Activated CD4-positive, alpha-beta memory T cell treated with anti-CD3 and anti-CD28 coated beads, Interleukin-2, amount 10 ng/mL, durations not matched to agents 7 days and 5 days (primary cell): ENCODE measurements around the gene ITGB4. TPM values are rescaled to one million over a fixed set of nuclear protein-coding genes. Genes with fewer than 3 reads are reported as not detected.
"Not testable (repeated sequence)": the region's sequence is repeated elsewhere in the genome, so short reads cannot be mapped to it uniquely, and the experiment has no call there.

Experiments used
- CTCF ChIA-PET: fragments of 350-600 bp; sonication (Branson Sonifier 250); formaldehyde crosslinking; loops from one replicate; lab custom pipeline; 2021; ENCODE audit warnings: antibody characterized with exemption, inconsistent platforms; lab: Charles Lee
- POLR2A ChIA-PET: fragments of 350-600 bp; sonication (Branson Sonifier 250); formaldehyde crosslinking; loops from one replicate; lab custom pipeline; 2021; ENCODE audit warnings: antibody characterized with exemption; lab: Charles Lee
- DNase-seq: peaks from one replicate; pipeline ENCODE4 v3.0.0-alpha.2; 2020
- H3K27ac Mint-ChIP-seq: one replicate; pipeline ENCODE4 v1.8.0; 2021; ENCODE audit warnings: mild to moderate bottlenecking, mixed read lengths
- H3K27me3 Mint-ChIP-seq: one replicate; pipeline ENCODE4 v1.8.0; 2021; ENCODE audit warnings: mixed read lengths
- H3K36me3 Mint-ChIP-seq: one replicate; pipeline ENCODE4 v1.8.0; 2021; ENCODE audit warnings: low read depth, mixed read lengths
- H3K4me1 Mint-ChIP-seq: one replicate; pipeline ENCODE4 v1.8.0; 2021; ENCODE audit warnings: mixed read lengths
- H3K4me3 Mint-ChIP-seq: one replicate; pipeline ENCODE4 v1.8.0; 2021; ENCODE audit warnings: mild to moderate bottlenecking, mixed read lengths
- H3K9me3 Mint-ChIP-seq: one replicate; pipeline ENCODE4 v1.8.0; 2021; ENCODE audit warnings: mixed read lengths
- total RNA-seq, 2 experiments: library from RNA; stranded (reverse); gene quantifications; one replicate each; pipeline ENCODE4 v1.2.3, GENCODE V29; 2021

The ITGB4 gene
- total RNA-seq, 2 experiments from 2014 or later = 0.43 to 0.68 TPM

GRCh38 chr17:75773121-75773807 is 52.0 kb downstream of the ITGB4 start:
- DNase-seq = no peak
- Mint-ChIP-seq H3K9me3 (no peaks in the 10 kb centered on the region), H3K4me3 (no peak overlapping the region), H3K4me1 (peaks cover 26% of the 10 kb centered on the region), H3K27me3 (no peaks in the 10 kb centered on the region), H3K36me3 (peaks cover 30% of the 10 kb centered on the region), H3K27ac (no peak overlapping the region)
- ChIA-PET POLR2A (interaction anchor here (1.0 to 9.6 kb wide), 7 partner anchors 10 to 132 kb away, joined by 3 to 214 read pairs (median 60); partner anchors contain the start of genes GALK1, MRPL38, UNK and WBP2), CTCF (interaction anchor here (0.6 to 2.2 kb wide), 5 partner anchors 10 to 75 kb away, joined by 3 to 9 read pairs (median 5); no protein-coding TSS in a partner anchor)

GRCh38 chr17:75773808-75774470 is 52.7 kb downstream of the ITGB4 start:
- Mint-ChIP-seq H3K27ac (no peak overlapping the region), H3K36me3 (peaks cover 37% of the 10 kb centered on the region), H3K9me3 (no peaks in the 10 kb centered on the region), H3K27me3 (no peaks in the 10 kb centered on the region), H3K4me1 (peaks cover 30% of the 10 kb centered on the region), H3K4me3 (no peak overlapping the region)
- ChIA-PET POLR2A (interaction anchor here (1.0 to 9.6 kb wide), 10 partner anchors 11 to 131 kb away, joined by 3 to 214 read pairs (median 50); partner anchors contain the start of genes GALK1, MRPL38, TRIM65 and UNC13D), CTCF (interaction anchor here (1.5 to 2.2 kb wide), 4 partner anchors 9 to 75 kb away, joined by 3 to 9 read pairs (median 6); no protein-coding TSS in a partner anchor)
- no peak for DNase-seq

GRCh38 chr17:75774471-75774990 is 53.3 kb downstream of the ITGB4 start:
- H3K4me1 Mint-ChIP-seq = peaks cover 30% of the 10 kb centered on the region
- H3K27ac Mint-ChIP-seq = no peak overlapping the region
- H3K4me3 Mint-ChIP-seq = no peak overlapping the region
- ChIA-PET CTCF (interaction anchor here (4.9 kb wide), 1 partner anchor 21 kb away, joined by 23 read pairs; no protein-coding TSS in a partner anchor), POLR2A (interaction anchor here (0.8 to 9.6 kb wide), 12 partner anchors 11 to 235 kb away, joined by 3 to 214 read pairs (median 33); partner anchors contain the start of genes GALK1, TRIM65, UNC13D and UNK)
- no peaks in the 10 kb centered on the region for H3K9me3 Mint-ChIP-seq
- no peaks in the 10 kb centered on the region for H3K27me3 Mint-ChIP-seq
- H3K36me3 Mint-ChIP-seq = peaks cover 39% of the 10 kb centered on the region
- no peak for DNase-seq

GRCh38 chr17:75774991-75775668 is 53.9 kb downstream of the ITGB4 start:
- DNase-seq = no peak
- POLR2A ChIA-PET = interaction anchor here (0.8 to 9.6 kb wide), 16 partner anchors 10 to 259 kb away, joined by 3 to 214 read pairs (median 16); partner anchors contain the start of genes GALK1, TRIM65, TSEN54 and UNC13D
- Mint-ChIP-seq H3K36me3 (peaks cover 41% of the 10 kb centered on the region), H3K27me3 (no peaks in the 10 kb centered on the region), H3K4me3 (no peak overlapping the region), H3K9me3 (no peaks in the 10 kb centered on the region), H3K27ac (peak overlapping the region; percentile 38), H3K4me1 (peaks cover 34% of the 10 kb centered on the region)
- CTCF ChIA-PET = interaction anchor here (1.1 to 4.9 kb wide), 3 partner anchors 9 to 72 kb away, joined by 4 to 23 read pairs (median 12); partner anchors contain the start of gene GALK1

GRCh38 chr17:75776386-75777295 is 55.4 kb downstream of the ITGB4 start:
- no peaks in the 10 kb centered on the region for H3K9me3 Mint-ChIP-seq
- H3K4me1 Mint-ChIP-seq = peaks cover 38% of the 10 kb centered on the region
- H3K27ac Mint-ChIP-seq = peak overlapping the region; percentile 52
- H3K27me3 Mint-ChIP-seq = no peaks in the 10 kb centered on the region
- ChIA-PET CTCF (interaction anchor here (1.0 to 4.9 kb wide), 7 partner anchors 9 to 99 kb away, joined by 3 to 23 read pairs (median 8); partner anchors contain the start of gene GALK1), POLR2A (interaction anchor here (0.7 to 9.6 kb wide), 25 partner anchors 7 to 817 kb away, joined by 3 to 214 read pairs (median 5); partner anchors contain the start of genes GALK1, RECQL5, SAP30BP and SMIM5)
- peaks cover 41% of the 10 kb centered on the region for H3K36me3 Mint-ChIP-seq
- DNase-seq = no peak
- H3K4me3 Mint-ChIP-seq = peak overlapping the region; percentile 88

- Mint-ChIP-seq H3K27me3 (no peaks in the 10 kb centered on the region), H3K4me3 (peak overlapping the region; percentile 88), H3K27ac (peak overlapping the region; percentile 41), H3K9me3 (no peaks in the 10 kb centered on the region), H3K4me1 (peaks cover 42% of the 10 kb centered on the region), H3K36me3 (peaks cover 41% of the 10 kb centered on the region)
- CTCF ChIA-PET = interaction anchor here (1.0 to 4.9 kb wide), 6 partner anchors 12 to 98 kb away, joined by 3 to 23 read pairs (median 8); partner anchors contain the start of gene GALK1
- DNase-seq = no peak
- POLR2A ChIA-PET = interaction anchor here (0.7 to 9.6 kb wide), 21 partner anchors 8 to 144 kb away, joined by 3 to 214 read pairs (median 9); partner anchors contain the start of genes GALK1, RECQL5, SAP30BP and SMIM5
Measured at GRCh38 chr17:75777296-75777922, 56.1 kb downstream of the ITGB4 start.

GRCh38 chr17:75778066-75778860 is 57.0 kb downstream of the ITGB4 start:
- H3K27me3 Mint-ChIP-seq, DNase-seq, H3K9me3 Mint-ChIP-seq: not testable (repeated sequence)
- ChIA-PET POLR2A (interaction anchor here (0.6 to 9.6 kb wide), 22 partner anchors 7 to 577 kb away, joined by 3 to 214 read pairs (median 4); partner anchors contain the start of genes GALK1, SMIM5, TRIM65 and UNC13D), CTCF (interaction anchor here (0.8 to 4.9 kb wide), 8 partner anchors 13 to 262 kb away, joined by 3 to 23 read pairs (median 8); partner anchors contain the start of genes GALK1, TSEN54 and WBP2)
- Mint-ChIP-seq H3K36me3 (peaks cover 41% of the 10 kb centered on the region), H3K27ac (peak overlapping the region; percentile 96), H3K4me1 (peaks cover 48% of the 10 kb centered on the region), H3K4me3 (peak overlapping the region; percentile 88)

- peaks cover 54% of the 10 kb centered on the region for H3K4me1 Mint-ChIP-seq
- DNase-seq = peak; percentile 81
- no peaks in the 10 kb centered on the region for H3K27me3 Mint-ChIP-seq
- peak overlapping the region; percentile 96 for H3K27ac Mint-ChIP-seq
- H3K36me3 Mint-ChIP-seq = peaks cover 41% of the 10 kb centered on the region
- H3K9me3 Mint-ChIP-seq = no peaks in the 10 kb centered on the region
- peak overlapping the region; percentile 88 for H3K4me3 Mint-ChIP-seq
- ChIA-PET POLR2A (interaction anchor here (0.6 to 9.6 kb wide), 19 partner anchors 9 to 576 kb away, joined by 3 to 214 read pairs (median 4); partner anchors contain the start of genes GALK1, SLC25A19, TRIM65 and UNC13D), CTCF (interaction anchor here (0.8 to 4.9 kb wide), 7 partner anchors 14 to 263 kb away, joined by 3 to 23 read pairs (median 5); partner anchors contain the start of genes GALK1, TSEN54 and WBP2)
Measured at GRCh38 chr17:75778861-75779249, 57.6 kb downstream of the ITGB4 start.

- H3K27me3 Mint-ChIP-seq = no peaks in the 10 kb centered on the region
- H3K9me3 Mint-ChIP-seq = no peaks in the 10 kb centered on the region
- ChIA-PET POLR2A (interaction anchor here (0.6 to 9.6 kb wide), 41 partner anchors 10 to 576 kb away, joined by 3 to 214 read pairs (median 4); partner anchors contain the start of genes GALK1, MIF4GD, RECQL5 and SAP30BP), CTCF (interaction anchor here (0.8 to 4.9 kb wide), 11 partner anchors 12 to 508 kb away, joined by 3 to 23 read pairs (median 5); partner anchors contain the start of genes GALK1, MIF4GD and WBP2)
- H3K36me3 Mint-ChIP-seq = peaks cover 40% of the 10 kb centered on the region
- peaks cover 58% of the 10 kb centered on the region for H3K4me1 Mint-ChIP-seq
- peak; percentile 96 for DNase-seq
- H3K4me3 Mint-ChIP-seq = peak overlapping the region; percentile 88
- H3K27ac Mint-ChIP-seq = peak overlapping the region; percentile 96
Measured at GRCh38 chr17:75779250-75779986, 58.2 kb downstream of the ITGB4 start.
